Liver (tissue), 9 donors: ENCODE results near the gene NAV2. TPM values are rescaled to one million over a fixed set of nuclear protein-coding genes. Genes with fewer than 3 reads are reported as not detected.

ENCODE experiments used
- DNase-seq: peaks from one replicate; pipeline ENCODE4 v3.0.0-alpha.2; 2017; ENCODE audit warnings: low spot score
- H3K27ac ChIP-seq, 2 donors: one replicate each; pipeline ENCODE4 v1.7.0; 2013; ENCODE audit warnings: inconsistent platforms in 2 of 2, low read length in 2 of 2, control low read depth in 1 of 2, low read depth in 1 of 2, mild to moderate bottlenecking in 1 of 2
- H3K27me3 ChIP-seq, 4 donors: one replicate each; pipeline versions ENCODE4 v1.6.1 to v1.7.0; 2013; ENCODE audit warnings: low read length in 3 of 4, inconsistent platforms in 1 of 4, mild to moderate bottlenecking in 1 of 4, moderate library complexity in 1 of 4; ENCODE audit not compliant: control insufficient read depth in 4 of 4, insufficient read depth in 4 of 4
- H3K36me3 ChIP-seq, 4 donors: one replicate each; pipeline versions ENCODE4 v1.6.1 to v1.7.0; 2013; ENCODE audit warnings: low read length in 3 of 4, mild to moderate bottlenecking in 3 of 4, low read depth in 1 of 4, moderate library complexity in 1 of 4; ENCODE audit not compliant: control insufficient read depth in 4 of 4, insufficient read depth in 3 of 4
- H3K4me1 ChIP-seq, 4 donors: one replicate each; pipeline versions ENCODE4 v1.6.1 to v1.7.0; 2013; ENCODE audit warnings: low read length in 3 of 4, mild to moderate bottlenecking in 3 of 4, moderate library complexity in 1 of 4; ENCODE audit not compliant: control insufficient read depth in 4 of 4, insufficient read depth in 4 of 4
- H3K4me3 ChIP-seq, 3 donors: one replicate each; pipeline versions ENCODE4 v1.6.1 to v1.7.0; 2013; ENCODE audit warnings: low read length in 3 of 3, control low read depth in 1 of 3, low read depth in 1 of 3, mild to moderate bottlenecking in 1 of 3
- H3K9ac ChIP-seq, 2 donors: one replicate each; pipeline ENCODE4 v1.7.0; 2013; ENCODE audit warnings: low read length in 2 of 2, mild to moderate bottlenecking in 2 of 2, moderate library complexity in 2 of 2, control low read depth in 1 of 2, low read depth in 1 of 2
- H3K9me3 ChIP-seq, 4 donors: one replicate each; pipeline versions ENCODE4 v1.6.1 to v1.7.0; 2013; ENCODE audit warnings: low read length in 3 of 4; ENCODE audit not compliant: control insufficient read depth in 4 of 4
- EGR1 ChIP-seq, 2 donors: IDR thresholded peaks; 2 replicates each; pipeline ENCODE4 v1.6.1; 2016 to 2018; ENCODE audit warnings: antibody characterized with exemption in 2 of 2, low read depth in 2 of 2
- FOXA1 ChIP-seq: IDR thresholded peaks from 2 replicates; pipeline ENCODE4 v1.6.1; 2016; ENCODE audit warnings: antibody characterized with exemption
- FOXA2 ChIP-seq: IDR thresholded peaks from 2 replicates; pipeline ENCODE4 v1.6.1; 2016; ENCODE audit warnings: antibody characterized with exemption
- HNF4A ChIP-seq, 2 donors: conservative IDR thresholded peaks; 2 replicates each; pipeline ENCODE4 v1.6.1; 2016; ENCODE audit warnings: antibody characterized with exemption in 2 of 2, mild to moderate bottlenecking in 2 of 2
- HNF4G ChIP-seq: IDR thresholded peaks from 2 replicates; pipeline ENCODE4 v1.6.1; 2016; ENCODE audit warnings: antibody characterized with exemption
- JUND ChIP-seq, 2 donors: IDR thresholded peaks; 2 replicates each; pipeline ENCODE4 v1.6.1; 2016; ENCODE audit warnings: antibody characterized with exemption in 2 of 2
- NR2F2 ChIP-seq: IDR thresholded peaks from 2 replicates; pipeline ENCODE4 v1.6.1; 2016; ENCODE audit warnings: antibody characterized with exemption
- RAD21 ChIP-seq, 2 donors: IDR thresholded peaks; 2 replicates each; pipeline ENCODE4 v1.6.1; 2016; ENCODE audit warnings: antibody characterized with exemption in 2 of 2, mild to moderate bottlenecking in 2 of 2
- REST ChIP-seq: IDR thresholded peaks from 2 replicates; pipeline ENCODE4 v1.6.1; 2016; ENCODE audit warnings: antibody characterized with exemption, mild to moderate bottlenecking
- SP1 ChIP-seq: IDR thresholded peaks from 2 replicates; pipeline ENCODE4 v1.6.1; 2018; ENCODE audit warnings: antibody characterized with exemption, mild to moderate bottlenecking
- TAF1 ChIP-seq: conservative IDR thresholded peaks from 2 replicates; pipeline ENCODE4 v1.6.1; 2016; ENCODE audit warnings: antibody characterized with exemption, mild to moderate bottlenecking
- YY1 ChIP-seq: IDR thresholded peaks from 2 replicates; pipeline ENCODE4 v1.6.1; 2016; ENCODE audit warnings: antibody characterized with exemption, mild to moderate bottlenecking
- WGBS: extraction: QIAGEN DNeasy Blood & Tissue Kit; methylation state at CpG from one replicate; pipeline ENCODE4 v1.1.7; 2013; 5-methylcytosine and 5-hydroxymethylcytosine counted together
- polyA plus RNA-seq, 2 donors: library from polyadenylated mRNA; stranded (reverse) in 1 of 2; unstranded in 1 of 2; fragments of 200-250 nt in 1 of 2; fragments of >200 nt in 1 of 2; fragmentation: Nextera tagmentation in 1 of 2; extraction: Ambion mirVana in 1 of 2; gene quantifications; one replicate each; pipeline versions ENCODE4 v1.2.1 to v1.2.3, GENCODE V29; 2013 to 2015
- total RNA-seq, 2 donors: library from RNA; depleted of rRNA; stranded (reverse); fragments of >200 nt; gene quantifications; one replicate each; pipeline ENCODE4 v1.2.3, GENCODE V29; 2014
- TF ChIP-seq, protein P1 (sequence below): IDR thresholded peaks from 2 replicates; pipeline ENCODE4 v1.6.1; 2016; ENCODE audit warnings: antibody characterized with exemption
- TF ChIP-seq, protein P2 (sequence below): IDR thresholded peaks from 2 replicates; pipeline ENCODE4 v1.6.1; 2016; ENCODE audit warnings: antibody characterized with exemption
- TF ChIP-seq, protein P3 (sequence below): fragments of 150-350 bp; IDR thresholded peaks from 2 replicates; pipeline ENCODE4 v1.5.1; 2017; ENCODE audit warnings: improper control_type of control experiment, low read depth, low read length; ENCODE audit not compliant: missing input control
- TF ChIP-seq, protein P4 (sequence below): IDR thresholded peaks from 2 replicates; pipeline ENCODE4 v1.6.1; 2016; ENCODE audit warnings: antibody characterized with exemption
- donor health status: healthy.
- donor health status: healthy.
- donor health status: healthy.
- donor health status: healthy.
- donor health status: healthy.

Gene NAV2
- total and polyA plus RNA-seq, 4 donors, result 6.3 to 20.5 (median 11.6) TPM

GRCh38 chr11:19729141-19729540 is 16.5 kb downstream of the NAV2 start:
- H3K4me1 ChIP-seq, result no peaks in the 10 kb centered on the region
- H3K27ac ChIP-seq, result no peak overlapping the region
- H3K9ac ChIP-seq, result no peak overlapping the region
- TF ChIP-seq EGR1 (IDR thresholded peaks at IDR 0.05; ENCODE audit: low read depth in 2 of 2) (no peak), TAF1 (no peak), RAD21 (IDR thresholded peaks at IDR 0.05) (no peak), NR2F2 (no peak)
- TF ChIP-seq, protein P1, sequence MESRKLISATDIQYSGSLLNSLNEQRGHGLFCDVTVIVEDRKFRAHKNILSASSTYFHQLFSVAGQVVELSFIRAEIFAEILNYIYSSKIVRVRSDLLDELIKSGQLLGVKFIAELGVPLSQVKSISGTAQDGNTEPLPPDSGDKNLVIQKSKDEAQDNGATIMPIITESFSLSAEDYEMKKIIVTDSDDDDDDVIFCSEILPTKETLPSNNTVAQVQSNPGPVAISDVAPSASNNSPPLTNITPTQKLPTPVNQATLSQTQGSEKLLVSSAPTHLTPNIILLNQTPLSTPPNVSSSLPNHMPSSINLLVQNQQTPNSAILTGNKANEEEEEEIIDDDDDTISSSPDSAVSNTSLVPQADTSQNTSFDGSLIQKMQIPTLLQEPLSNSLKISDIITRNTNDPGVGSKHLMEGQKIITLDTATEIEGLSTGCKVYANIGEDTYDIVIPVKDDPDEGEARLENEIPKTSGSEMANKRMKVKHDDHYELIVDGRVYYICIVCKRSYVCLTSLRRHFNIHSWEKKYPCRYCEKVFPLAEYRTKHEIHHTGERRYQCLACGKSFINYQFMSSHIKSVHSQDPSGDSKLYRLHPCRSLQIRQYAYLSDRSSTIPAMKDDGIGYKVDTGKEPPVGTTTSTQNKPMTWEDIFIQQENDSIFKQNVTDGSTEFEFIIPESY, result no peak
- no peaks in the 10 kb centered on the region for H3K36me3 ChIP-seq
- 93% methylated on average over 2 of the region's 2 CpGs for WGBS
- H3K27me3 ChIP-seq, result no peaks in the 10 kb centered on the region
- no peaks in the 10 kb centered on the region for H3K9me3 ChIP-seq
- no peak overlapping the region for H3K4me3 ChIP-seq
- no peak for DNase-seq

- no peaks in the 10 kb centered on the region for H3K27me3 ChIP-seq
- WGBS, result 95% methylated on average over 11 of the region's 11 CpGs
- no peak overlapping the region for H3K27ac ChIP-seq
- H3K4me1 ChIP-seq, result no peaks in the 10 kb centered on the region
- TF ChIP-seq RAD21 (IDR thresholded peaks at IDR 0.05), result no peak
- TF ChIP-seq, protein P2, sequence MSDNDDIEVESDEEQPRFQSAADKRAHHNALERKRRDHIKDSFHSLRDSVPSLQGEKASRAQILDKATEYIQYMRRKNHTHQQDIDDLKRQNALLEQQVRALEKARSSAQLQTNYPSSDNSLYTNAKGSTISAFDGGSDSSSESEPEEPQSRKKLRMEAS, result no peak
- TF ChIP-seq, protein P3, sequence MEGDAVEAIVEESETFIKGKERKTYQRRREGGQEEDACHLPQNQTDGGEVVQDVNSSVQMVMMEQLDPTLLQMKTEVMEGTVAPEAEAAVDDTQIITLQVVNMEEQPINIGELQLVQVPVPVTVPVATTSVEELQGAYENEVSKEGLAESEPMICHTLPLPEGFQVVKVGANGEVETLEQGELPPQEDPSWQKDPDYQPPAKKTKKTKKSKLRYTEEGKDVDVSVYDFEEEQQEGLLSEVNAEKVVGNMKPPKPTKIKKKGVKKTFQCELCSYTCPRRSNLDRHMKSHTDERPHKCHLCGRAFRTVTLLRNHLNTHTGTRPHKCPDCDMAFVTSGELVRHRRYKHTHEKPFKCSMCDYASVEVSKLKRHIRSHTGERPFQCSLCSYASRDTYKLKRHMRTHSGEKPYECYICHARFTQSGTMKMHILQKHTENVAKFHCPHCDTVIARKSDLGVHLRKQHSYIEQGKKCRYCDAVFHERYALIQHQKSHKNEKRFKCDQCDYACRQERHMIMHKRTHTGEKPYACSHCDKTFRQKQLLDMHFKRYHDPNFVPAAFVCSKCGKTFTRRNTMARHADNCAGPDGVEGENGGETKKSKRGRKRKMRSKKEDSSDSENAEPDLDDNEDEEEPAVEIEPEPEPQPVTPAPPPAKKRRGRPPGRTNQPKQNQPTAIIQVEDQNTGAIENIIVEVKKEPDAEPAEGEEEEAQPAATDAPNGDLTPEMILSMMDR, result no peak
- H3K4me3 ChIP-seq, result no peak overlapping the region
- no peaks in the 10 kb centered on the region for H3K36me3 ChIP-seq
- DNase-seq, result no peak
- no peak overlapping the region for H3K9ac ChIP-seq
- H3K9me3 ChIP-seq, result no peaks in the 10 kb centered on the region
Measured at GRCh38 chr11:19730373-19730772, 17.7 kb downstream of the NAV2 start.

DNA sequence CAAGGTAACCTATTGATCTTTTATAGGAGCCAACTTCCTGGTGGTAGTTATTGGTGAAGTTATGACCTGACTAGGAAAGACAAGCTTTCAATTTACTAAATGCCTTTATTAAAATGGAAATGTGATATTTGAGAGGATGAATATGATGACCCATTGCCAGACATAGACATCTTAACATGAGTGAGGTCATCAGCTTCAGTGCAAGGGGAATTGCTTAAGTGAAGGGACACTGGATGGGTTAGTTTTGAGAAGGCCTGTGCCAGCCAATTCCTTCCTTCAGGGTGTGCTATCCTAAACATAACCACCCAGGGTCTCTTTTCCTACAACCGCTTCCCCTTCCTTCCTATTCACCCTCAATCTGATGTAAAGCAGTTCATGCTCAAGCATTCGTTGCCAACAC is 21.5 kb downstream of the NAV2 start:
- Histone ChIP-seq H3K4me1 (no peaks in the 10 kb centered on the region), H3K4me3 (no peak overlapping the region), H3K27me3 (no peaks in the 10 kb centered on the region), H3K27ac (no peak overlapping the region), H3K9me3 (no peaks in the 10 kb centered on the region), H3K36me3 (no peaks in the 10 kb centered on the region), H3K9ac (no peak overlapping the region)
- DNase-seq, result no peak
- 95% methylated on average over 2 of the region's 2 CpGs for WGBS
- TF ChIP-seq REST, result no peak
- TF ChIP-seq JUND (IDR thresholded peaks at IDR 0.05), result no peak
- TF ChIP-seq, protein P3, result no peak
- no peak for TF ChIP-seq EGR1 (IDR thresholded peaks at IDR 0.05; ENCODE audit: low read depth in 2 of 2)
- TF ChIP-seq FOXA2, result no peak
- TF ChIP-seq NR2F2, result no peak
- TF ChIP-seq RAD21 (IDR thresholded peaks at IDR 0.05), result no peak
- TF ChIP-seq SP1, result no peak
- no peak for TF ChIP-seq YY1
- no peak for TF ChIP-seq TAF1
- TF ChIP-seq FOXA1, result no peak
- TF ChIP-seq, protein P2, result no peak
- TF ChIP-seq, protein P4, sequence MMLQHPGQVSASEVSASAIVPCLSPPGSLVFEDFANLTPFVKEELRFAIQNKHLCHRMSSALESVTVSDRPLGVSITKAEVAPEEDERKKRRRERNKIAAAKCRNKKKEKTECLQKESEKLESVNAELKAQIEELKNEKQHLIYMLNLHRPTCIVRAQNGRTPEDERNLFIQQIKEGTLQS, result no peak
- TF ChIP-seq HNF4A (conservative IDR thresholded peaks at IDR 0.05), result no peak
- TF ChIP-seq HNF4G, result no peak
